Astrocyte (in vitro differentiated cells and primary cell): ENCODE measurements around the gene NBR1.
"Not testable (repeated sequence)": the region's sequence is repeated elsewhere in the genome, so short reads cannot be mapped to it uniquely, and the experiment has no call there.

ENCODE experiments used
- CTCF ChIP-seq: IDR thresholded peaks from 2 replicates; pipeline ENCODE4 v1.5.1; 2011; ENCODE audit warnings: low read depth, mild to moderate bottlenecking, inconsistent platforms, low read length, moderate library complexity; ENCODE audit not compliant: insufficient read depth
- EZH2 ChIP-seq: IDR thresholded peaks from 2 replicates; pipeline ENCODE4 v1.6.1; 2012; ENCODE audit warnings: mild to moderate bottlenecking, low read length, inconsistent platforms; ENCODE audit not compliant: insufficient read depth

DNA sequence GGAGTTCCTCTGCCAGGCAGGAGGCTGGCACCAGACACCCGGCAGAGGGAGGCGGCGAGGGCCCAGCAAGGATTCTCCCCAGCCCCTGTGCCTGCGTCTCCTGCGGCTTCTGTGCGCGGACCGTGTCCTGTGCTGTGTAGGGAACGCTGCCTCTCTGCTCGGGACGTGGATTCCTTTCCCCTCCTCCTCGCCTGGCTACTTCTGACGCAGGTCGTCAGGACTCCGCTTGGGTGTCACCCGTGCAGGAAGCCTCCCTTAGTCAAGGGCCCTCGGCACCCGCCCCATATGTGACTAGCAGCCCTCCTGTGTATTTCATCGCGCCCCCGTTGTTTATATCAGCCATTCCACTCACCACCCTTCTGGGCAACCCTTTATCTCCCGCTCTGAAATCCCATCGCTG lies 75.4 kb downstream of the NBR1 start:
- not testable (repeated sequence) for TF ChIP-seq CTCF, EZH2
